ENCODE data around the gene CNTN6. TPM values are rescaled to one million over a fixed set of nuclear protein-coding genes. Genes with fewer than 3 reads are reported as not detected.

The CNTN6 gene
- total RNA-seq, 1 experiment from 2014 or later = not detected

- no peak overlapping the region for H3T11ph ChIP-seq (ENCODE audit: low read length)
- H3K9ac ChIP-seq (ENCODE audit: extremely low read depth, insufficient read length, low read length) = no peak overlapping the region
- TF ChIP-seq, protein P1, sequence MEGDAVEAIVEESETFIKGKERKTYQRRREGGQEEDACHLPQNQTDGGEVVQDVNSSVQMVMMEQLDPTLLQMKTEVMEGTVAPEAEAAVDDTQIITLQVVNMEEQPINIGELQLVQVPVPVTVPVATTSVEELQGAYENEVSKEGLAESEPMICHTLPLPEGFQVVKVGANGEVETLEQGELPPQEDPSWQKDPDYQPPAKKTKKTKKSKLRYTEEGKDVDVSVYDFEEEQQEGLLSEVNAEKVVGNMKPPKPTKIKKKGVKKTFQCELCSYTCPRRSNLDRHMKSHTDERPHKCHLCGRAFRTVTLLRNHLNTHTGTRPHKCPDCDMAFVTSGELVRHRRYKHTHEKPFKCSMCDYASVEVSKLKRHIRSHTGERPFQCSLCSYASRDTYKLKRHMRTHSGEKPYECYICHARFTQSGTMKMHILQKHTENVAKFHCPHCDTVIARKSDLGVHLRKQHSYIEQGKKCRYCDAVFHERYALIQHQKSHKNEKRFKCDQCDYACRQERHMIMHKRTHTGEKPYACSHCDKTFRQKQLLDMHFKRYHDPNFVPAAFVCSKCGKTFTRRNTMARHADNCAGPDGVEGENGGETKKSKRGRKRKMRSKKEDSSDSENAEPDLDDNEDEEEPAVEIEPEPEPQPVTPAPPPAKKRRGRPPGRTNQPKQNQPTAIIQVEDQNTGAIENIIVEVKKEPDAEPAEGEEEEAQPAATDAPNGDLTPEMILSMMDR (conservative IDR thresholded peaks at IDR 0.05) = no peak
- Mint-ChIP-seq H3K9me3 (no peaks in the 10 kb centered on the region), H3K4me3 (no peak overlapping the region), H3K27ac (no peak overlapping the region), H3K36me3 (ENCODE audit: insufficient read depth in 1 of 3, low read depth in 3 of 3) (no peaks in the 10 kb centered on the region), H3K4me1 (no peaks in the 10 kb centered on the region), H3K27me3 (ENCODE audit: low read depth) (no peaks in the 10 kb centered on the region)
- H3K4ac ChIP-seq (ENCODE audit: low read depth, low read length) = no peak overlapping the region
- H4K8ac ChIP-seq (replicated peaks; ENCODE audit: insufficient read length, low read depth, low read length) = no peak overlapping the region
- no peak overlapping the region for H3K23ac ChIP-seq (ENCODE audit: insufficient read length, low read depth, low read length)
- H3K4me1 ChIP-seq (ENCODE audit: insufficient read depth, low read length) = no peaks in the 10 kb centered on the region
- no peaks in the 10 kb centered on the region for H3K79me2 ChIP-seq (ENCODE audit: insufficient read depth, low read length)
- no CpG with 5 or more reads among the region's 2 CpGs for WGBS (ENCODE audit: extremely low coverage, insufficient read length, low lambda C conversion rate)
- H2AK5ac ChIP-seq (ENCODE audit: insufficient read length, low read length) = no peak overlapping the region
- H2AFZ ChIP-seq (ENCODE audit: low read length) = no peak overlapping the region
- H4K20me1 ChIP-seq (ENCODE audit: control insufficient read depth, insufficient read depth, insufficient read length) = no peaks in the 10 kb centered on the region
- no peak overlapping the region for H3K18ac ChIP-seq (ENCODE audit: insufficient read length, low read depth, low read length)
- no peak overlapping the region for H2BK120ac ChIP-seq (ENCODE audit: low read depth, low read length, poor library complexity, severe bottlenecking)
- no peaks in the 10 kb centered on the region for H3K23me2 ChIP-seq (ENCODE audit: insufficient read length, low read depth, low read length, poor library complexity, severe bottlenecking)
- no peak overlapping the region for H3K14ac ChIP-seq (ENCODE audit: insufficient read depth, low read length)
- H3K9me3 ChIP-seq (ENCODE audit: control insufficient read depth, low read depth, low read length) = no peaks in the 10 kb centered on the region
- H3K4me2 ChIP-seq (ENCODE audit: insufficient read depth, insufficient read length, low read length) = no peak overlapping the region
- no peak overlapping the region for H2BK15ac ChIP-seq (ENCODE audit: low read depth, low read length)
- H4K5ac ChIP-seq (ENCODE audit: insufficient read length, low read depth, low read length) = no peak overlapping the region
- H2BK12ac ChIP-seq (ENCODE audit: insufficient read length, low read depth, low read length) = no peak overlapping the region
- H4K91ac ChIP-seq (ENCODE audit: insufficient read length, low read depth, low read length) = no peak overlapping the region
- H3K56ac ChIP-seq (ENCODE audit: insufficient read length, low read depth, low read length) = no peak overlapping the region
- H2BK20ac ChIP-seq (ENCODE audit: low read depth, low read length, poor library complexity, severe bottlenecking) = no peak overlapping the region
- no peak for DNase-seq
- no peaks in the 10 kb centered on the region for H3K27me3 ChIP-seq (ENCODE audit: insufficient read depth, low read length)
- no peak overlapping the region for H3K27ac ChIP-seq (ENCODE audit: insufficient read length, low read depth, low read length)
- no peaks in the 10 kb centered on the region for H3K79me1 ChIP-seq (ENCODE audit: insufficient read depth, low read depth, low read length, poor library complexity, severe bottlenecking)
- H2BK5ac ChIP-seq (ENCODE audit: insufficient read length, low read length) = no peak overlapping the region
These were observed 115.1 kb downstream of the CNTN6 start for GRCh38 chr3:1207904-1208303.
